HepG2 (cell line): ENCODE results near the gene PCSK2. TPM values are rescaled to one million over a fixed set of nuclear protein-coding genes. Genes with fewer than 3 reads are reported as not detected.

Source experiments
- CBX1 ChIP-seq: IDR thresholded peaks from one replicate; pipeline ENCODE4 v1.6.1; 2016; ENCODE audit warnings: antibody characterized with exemption, low read depth
- FOXC1 ChIP-seq: sonication (generic); formaldehyde crosslinking; IDR thresholded peaks from 2 replicates; pipeline ENCODE4 v1.8.0; 2022; ENCODE audit warnings: mild to moderate bottlenecking, missing genetic modification reagents, borderline replicate concordance
- HHEX ChIP-seq: IDR thresholded peaks from 2 replicates; pipeline ENCODE4 v1.6.1; 2016; ENCODE audit warnings: control low read depth
- HOXA9 ChIP-seq: sonication (generic); formaldehyde crosslinking; IDR thresholded peaks from 2 replicates; pipeline ENCODE4 v1.8.1; 2022; ENCODE audit warnings: missing genetic modification reagents, mild to moderate bottlenecking, moderate library complexity, borderline replicate concordance
- MLX ChIP-seq: IDR thresholded peaks from 2 replicates; pipeline ENCODE4 v1.6.1; 2016
- NFAT5 ChIP-seq: sonication (generic); formaldehyde crosslinking; IDR thresholded peaks from 2 replicates; pipeline ENCODE4 v1.4.0; 2020; ENCODE audit warnings: missing genetic modification reagents
- NR1H2 ChIP-seq: sonication (generic); formaldehyde crosslinking; IDR thresholded peaks from 2 replicates; pipeline ENCODE4 v1.8.1; 2022; ENCODE audit warnings: low read depth, missing genetic modification reagents, borderline replicate concordance
- RNF2 ChIP-seq: fragments of 450-650 bp; conservative IDR thresholded peaks from 2 replicates; pipeline ENCODE4 v1.6.1; 2016; ENCODE audit warnings: low read depth
- SP140L ChIP-seq: sonication (generic); formaldehyde crosslinking; IDR thresholded peaks from 2 replicates; pipeline ENCODE4 v1.4.0; 2020; ENCODE audit warnings: missing genetic modification reagents, borderline replicate concordance
- ZC3H13 ChIP-seq: sonication (generic); formaldehyde crosslinking; IDR thresholded peaks from 2 replicates; pipeline ENCODE4 v1.8.1; 2023; ENCODE audit warnings: mild to moderate bottlenecking, missing genetic modification reagents, moderate library complexity
- ZNF557 ChIP-seq: sonication (generic); formaldehyde crosslinking; IDR thresholded peaks from 2 replicates; pipeline ENCODE4 v1.4.0; 2020; ENCODE audit warnings: missing genetic modification reagents
- ZNF597 ChIP-seq: sonication (generic); formaldehyde crosslinking; IDR thresholded peaks from 2 replicates; pipeline ENCODE4 v1.5.0; 2020; ENCODE audit warnings: missing genetic modification reagents
- ZNF619 ChIP-seq: sonication (generic); formaldehyde crosslinking; IDR thresholded peaks from 2 replicates; pipeline ENCODE4 v1.4.0; 2020; ENCODE audit warnings: mild to moderate bottlenecking, missing genetic modification reagents
- ZNF646 ChIP-seq: sonication (generic); formaldehyde crosslinking; IDR thresholded peaks from 2 replicates; pipeline ENCODE4 v1.9.0; 2021; ENCODE audit warnings: mild to moderate bottlenecking, missing genetic modification reagents
- ZNF724P ChIP-seq: sonication (generic); formaldehyde crosslinking; IDR thresholded peaks from 2 replicates; pipeline ENCODE4 v1.8.0; 2022; ENCODE audit warnings: missing genetic modification reagents, borderline replicate concordance
- ZSCAN29 ChIP-seq: sonication (generic); formaldehyde crosslinking; conservative IDR thresholded peaks from 2 replicates; pipeline ENCODE4 v1.4.0; 2020; ENCODE audit warnings: mild to moderate bottlenecking, missing genetic modification reagents
- polyA plus RNA-seq, 8 experiments: library from polyadenylated mRNA; depleted of rRNA in 3 of 8; stranded (reverse) in 7 of 8; unstranded in 1 of 8; fragments of >200 nt; fragmentation: Illumina TruSeq in 4 of 8; extraction: Trizol in 4 of 8; gene quantifications; 2 replicates each; pipeline versions ENCODE4 v1.2.1 to v1.2.3, GENCODE V29; 2011 to 2016; ENCODE audit warnings: low read depth in 4 of 8, missing spikeins in 1 of 8, mixed read lengths in 1 of 8; ENCODE audit not compliant: insufficient read depth in 1 of 8
- total RNA-seq, 5 experiments: library from RNA; depleted of rRNA; stranded (reverse); fragments of >200 nt; fragmentation: Illumina TruSeq; extraction: Trizol; gene quantifications; 2 replicates each; pipeline ENCODE4 v1.2.3, GENCODE V29; 2016; ENCODE audit warnings: low read depth in 1 of 5

Gene PCSK2
- total and polyA plus RNA-seq, 2 of the 13 experiments (the other 11 are each of a cell fraction or from before 2014, with no cell fraction given): not detected

GRCh38 chr20:17504898-17505635 lies 278.2 kb downstream of the PCSK2 start (continued):
- no peak for TF ChIP-seq ZNF597 (CRISPR knock-in tag)
- 0 out of 2 replicates have a peak, but pooled peaks have one; percentile 48 for TF ChIP-seq NR1H2
- TF ChIP-seq ZSCAN29 (CRISPR knock-in tag): no peak
- no peak for TF ChIP-seq CBX1
- TF ChIP-seq ZNF646 (CRISPR knock-in tag): no peak
- no peak for TF ChIP-seq HOXA9 (CRISPR knock-in tag)
- TF ChIP-seq RNF2: peak; percentile 67; the same call in 1 of the 2 replicates
- no peak for TF ChIP-seq ZNF557 (CRISPR knock-in tag)
- no peak for TF ChIP-seq MLX (CRISPR knock-in tag)
- TF ChIP-seq NFAT5 (CRISPR knock-in tag): peak; percentile 78
- no peak; the same call in 1 of the 2 replicates for TF ChIP-seq ZNF619 (CRISPR knock-in tag)
- 0 out of 2 replicates have a peak, but pooled peaks have one; percentile 30 for TF ChIP-seq SP140L (CRISPR knock-in tag)
- no peak for TF ChIP-seq ZC3H13 (CRISPR knock-in tag)
- TF ChIP-seq FOXC1: peak; percentile 62; the same call in 1 of the 2 replicates
- no peak for TF ChIP-seq HHEX
- TF ChIP-seq ZNF724P: no peak
